Measurements from ENCODE around the gene SSB. TPM values are rescaled to one million over a fixed set of nuclear protein-coding genes. Genes with fewer than 3 reads are reported as not detected.

Gene SSB
- total and polyA plus RNA-seq, 2 donors from 2014 or later, result 82.0 to 86.6 TPM

GRCh38 chr2:169790581-169790980 is 8.1 kb upstream of the SSB start:
- H3K27ac ChIP-seq (ENCODE audit: low read depth in 2 of 2, low read length in 2 of 2), result no peak overlapping the region
- H3K4me3 ChIP-seq (ENCODE audit: low read length in 3 of 3), result no peak overlapping the region
- no peak for DNase-seq
- no peak for FAIRE-seq
- H3K9me3 ChIP-seq (ENCODE audit: control insufficient read depth in 2 of 3, insufficient read depth in 1 of 3, low read length in 3 of 3), result no peaks in the 10 kb centered on the region
- H3K36me3 ChIP-seq (ENCODE audit: control insufficient read depth in 2 of 3, insufficient read depth in 3 of 3, low read length in 3 of 3), result no peaks in the 10 kb centered on the region
- no peaks in the 10 kb centered on the region for H3K27me3 ChIP-seq (ENCODE audit: control insufficient read depth, insufficient read depth, low read length)
- no peaks in the 10 kb centered on the region for H3K4me1 ChIP-seq (ENCODE audit: control insufficient read depth in 2 of 3, insufficient read depth in 2 of 3, low read depth in 1 of 3, low read length in 3 of 3)
- TF ChIP-seq CTCF (IDR thresholded peaks at IDR 0.05; ENCODE audit: borderline replicate concordance, extremely low read depth, insufficient read depth), result no peak
- no peak overlapping the region for H3K9ac ChIP-seq (ENCODE audit: low read length in 3 of 3)
- intact Hi-C loops (cut with DNase I), result no loop called here

DNA sequence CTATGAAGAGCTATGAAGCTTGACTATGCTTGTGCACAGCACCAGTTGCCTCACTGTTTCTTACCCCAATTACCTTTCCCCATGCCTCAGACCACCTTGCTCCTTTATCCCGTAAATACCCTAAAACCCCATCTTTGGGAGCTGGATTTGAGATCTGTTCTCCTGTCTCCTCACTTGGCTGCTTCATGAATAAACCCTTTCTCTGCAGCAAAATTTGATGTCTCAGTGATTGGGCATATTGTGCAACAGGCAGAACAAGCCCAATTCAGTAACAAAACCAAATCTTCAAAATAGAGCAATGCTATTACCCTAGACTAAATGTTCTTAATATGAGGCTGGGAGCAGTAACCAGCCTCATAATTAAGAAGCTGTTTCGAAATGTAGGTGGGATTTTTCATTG is 3.5 kb upstream of the SSB start:
- no peak overlapping the region for H3K27ac ChIP-seq (ENCODE audit: low read depth in 2 of 2, low read length in 2 of 2)
- TF ChIP-seq CTCF (IDR thresholded peaks at IDR 0.05; ENCODE audit: borderline replicate concordance, extremely low read depth, insufficient read depth), result no peak
- DNase-seq (no peak), FAIRE-seq (no peak)
- H3K27me3 ChIP-seq (ENCODE audit: control insufficient read depth, insufficient read depth, low read length), result no peaks in the 10 kb centered on the region
- H3K4me1 ChIP-seq (ENCODE audit: control insufficient read depth in 2 of 3, insufficient read depth in 2 of 3, low read depth in 1 of 3, low read length in 3 of 3), result no peaks in the 10 kb centered on the region
- no peak overlapping the region for H3K9ac ChIP-seq (ENCODE audit: low read length in 3 of 3)
- H3K9me3 ChIP-seq (ENCODE audit: control insufficient read depth in 2 of 3, insufficient read depth in 1 of 3, low read length in 3 of 3), result no peaks in the 10 kb centered on the region
- no peak overlapping the region for H3K4me3 ChIP-seq (ENCODE audit: low read length in 3 of 3)
- H3K36me3 ChIP-seq (ENCODE audit: control insufficient read depth in 2 of 3, insufficient read depth in 3 of 3, low read length in 3 of 3), result no peaks in the 10 kb centered on the region
- intact Hi-C loops (cut with DNase I), result no loop called here

GRCh38 chr2:169796441-169796840 is 2.2 kb upstream of the SSB start:
- no peak for FAIRE-seq
- intact Hi-C loops (cut with DNase I), result no loop called here

More at GRCh38 chr2:169796441-169796840, 2.2 kb upstream of the SSB start:
- H3K27me3 ChIP-seq (ENCODE audit: control insufficient read depth, insufficient read depth, low read length), result no peaks in the 10 kb centered on the region
- no peaks in the 10 kb centered on the region for H3K4me1 ChIP-seq (ENCODE audit: control insufficient read depth in 2 of 3, insufficient read depth in 2 of 3, low read depth in 1 of 3, low read length in 3 of 3)
- no peak for TF ChIP-seq CTCF (IDR thresholded peaks at IDR 0.05; ENCODE audit: borderline replicate concordance, extremely low read depth, insufficient read depth)
- no peak overlapping the region for H3K27ac ChIP-seq (ENCODE audit: low read depth in 2 of 2, low read length in 2 of 2)
- H3K9me3 ChIP-seq (ENCODE audit: control insufficient read depth in 2 of 3, insufficient read depth in 1 of 3, low read length in 3 of 3), result no peaks in the 10 kb centered on the region
- H3K9ac ChIP-seq (ENCODE audit: low read length in 3 of 3), result no peak overlapping the region
- H3K4me3 ChIP-seq (ENCODE audit: low read length in 3 of 3), result no peak overlapping the region
- no peaks in the 10 kb centered on the region for H3K36me3 ChIP-seq (ENCODE audit: control insufficient read depth in 2 of 3, insufficient read depth in 3 of 3, low read length in 3 of 3)
- no peak for DNase-seq
